HCT116 (cell line): ENCODE measurements around the gene MBD1. TPM values are rescaled to one million over a fixed set of nuclear protein-coding genes. Genes with fewer than 3 reads are reported as not detected.

Experiments used
- ATAC-seq: fragments of 200-7000 bp; cut with Tn5 transposase; 2 replicates; pipeline ENCODE4 v1.9.1; 2020; ENCODE audit warnings: mild to moderate bottlenecking, moderate library complexity
- BruUV-seq: library from RNA; stranded (reverse); fragments of 400-500 nt; replicated peaks from 2 replicates; lab custom pipeline; 2021; lab: Mats Ljungman, UMichigan
- CTCF ChIA-PET: fragments of 300-600 bp; sonication (Branson Sonifier 250); formaldehyde crosslinking; loops from one replicate; lab custom pipeline; 2021; ENCODE audit warnings: antibody characterized with exemption; lab: Charles Lee
- POLR2A ChIA-PET: fragments of 300-600, 350-600 bp; sonication (Branson Sonifier 250); formaldehyde crosslinking; loops from one replicate; lab custom pipeline; 2021; ENCODE audit warnings: antibody characterized with exemption; lab: Charles Lee
- RAD21 ChIA-PET, 2 experiments: fragments of 300-600 bp; sonication (Branson Sonifier 250); formaldehyde crosslinking; loops; one replicate each; lab custom pipeline; 2023; ENCODE audit warnings: low total read pairs in 2 of 2; ENCODE audit not compliant: uncharacterized antibody in 2 of 2, unreplicated experiment in 2 of 2, low non-redundant PET in 1 of 2; lab: Charles Lee
- DNase-seq: peaks from one replicate; pipeline ENCODE4 v3.0.0-alpha.2; 2010; ENCODE audit warnings: low read depth, low spot score
- H2AFZ ChIP-seq: fragments of 200-600 bp; shearing (Covaris generic), sonication (generic); 2 replicates; pipeline ENCODE4 v1.6.1; 2017; ENCODE audit warnings: low read depth, mixed run types, mixed read lengths, antibody characterized with exemption, low read length; ENCODE audit not compliant: poor library complexity, severe bottlenecking
- H3K27ac ChIP-seq: 2 replicates; pipeline ENCODE4 v1.5.1; 2012; ENCODE audit warnings: low read depth, low read length
- H3K27me3 ChIP-seq: fragments of 200-600 bp; sonication (generic); 2 replicates; pipeline ENCODE4 v1.6.1; 2016; ENCODE audit warnings: mixed run types, low read length, mixed read lengths; ENCODE audit not compliant: insufficient read depth
- H3K36me3 ChIP-seq, 2 experiments: fragments of 200-500 bp in 1 of 2; fragments of 200-600 bp in 1 of 2; sonication (Bioruptor generic) in 1 of 2; sonication (generic) in 1 of 2; 2 replicates each; pipeline versions ENCODE4 v1.5.1 to v1.6.1; 2014 to 2016; ENCODE audit warnings: low read length in 2 of 2, inconsistent platforms in 1 of 2, mixed read lengths in 1 of 2, mixed run types in 1 of 2; ENCODE audit not compliant: insufficient read depth in 2 of 2, control insufficient read depth in 1 of 2
- H3K4me1 ChIP-seq, 2 experiments: fragments of 200-600 bp in 1 of 2; sonication (generic) in 1 of 2; 2 replicates each; pipeline versions ENCODE4 v1.5.1 to v1.6.1; 2012 to 2017; ENCODE audit warnings: low read length in 2 of 2, inconsistent platforms in 1 of 2, mild to moderate bottlenecking in 1 of 2, mixed read lengths in 1 of 2, mixed run types in 1 of 2, moderate library complexity in 1 of 2; ENCODE audit not compliant: insufficient read depth in 2 of 2, control insufficient read depth in 1 of 2
- H3K4me2 ChIP-seq: fragments of 200-600 bp; sonication (generic); 2 replicates; pipeline ENCODE4 v1.6.1; 2017; ENCODE audit warnings: mixed run types, low read length, mixed read lengths
- H3K4me3 ChIP-seq, 2 experiments: fragments of 200-600 bp in 1 of 2; sonication (generic) in 1 of 2; replicated peaks in 1 of 2; 2 replicates each; pipeline ENCODE4 v1.5.1; 2011 to 2016; ENCODE audit warnings: low read length in 2 of 2, control low read depth in 1 of 2, low read depth in 1 of 2, mild to moderate bottlenecking in 1 of 2, mixed read lengths in 1 of 2, mixed run types in 1 of 2
- H3K79me2 ChIP-seq: fragments of 200-600 bp; sonication (generic); 2 replicates; pipeline ENCODE4 v1.6.1; 2017; ENCODE audit warnings: mild to moderate bottlenecking, mixed run types, low read length, moderate library complexity, mixed read lengths; ENCODE audit not compliant: insufficient read depth
- H3K9ac ChIP-seq: fragments of 200-600 bp; sonication (generic); 2 replicates; pipeline ENCODE4 v1.6.1; 2016; ENCODE audit warnings: low read length, mixed read lengths
- H3K9me2 ChIP-seq: fragments of 200-600 bp; sonication (generic), shearing (Covaris generic); 2 replicates; pipeline ENCODE4 v1.6.1; 2017; ENCODE audit warnings: mixed run types, mild to moderate bottlenecking, moderate library complexity; ENCODE audit not compliant: insufficient read depth
- H3K9me3 ChIP-seq, 2 experiments: fragments of 200-500 bp in 1 of 2; fragments of 200-600 bp in 1 of 2; sonication (Bioruptor generic) in 1 of 2; sonication (generic) in 1 of 2; 2 replicates each; pipeline ENCODE4 v1.6.1; 2014 to 2017; ENCODE audit warnings: low read length in 2 of 2, mixed read lengths in 2 of 2, inconsistent platforms in 1 of 2, low read depth in 1 of 2, mild to moderate bottlenecking in 1 of 2, mixed run types in 1 of 2, moderate library complexity in 1 of 2; ENCODE audit not compliant: control insufficient read depth in 1 of 2, insufficient read depth in 1 of 2
- H4K20me1 ChIP-seq: fragments of 200-600 bp; sonication (generic), shearing (Covaris generic); 2 replicates; pipeline ENCODE4 v1.6.1; 2017; ENCODE audit warnings: mixed run types, mild to moderate bottlenecking, moderate library complexity; ENCODE audit not compliant: insufficient read depth
- CBX3 ChIP-seq: IDR thresholded peaks from 2 replicates; pipeline ENCODE4 v1.6.1; 2012; ENCODE audit warnings: low read depth
- CEBPB ChIP-seq: IDR thresholded peaks from 2 replicates; pipeline ENCODE4 v1.6.1; 2012; ENCODE audit warnings: low read depth
- EZH2phosphoT487 ChIP-seq: fragments of 200-600 bp; IDR thresholded peaks from 2 replicates; pipeline ENCODE4 v1.6.1; 2018; ENCODE audit warnings: antibody characterized with exemption, borderline replicate concordance
- FOSL1 ChIP-seq: IDR thresholded peaks from 2 replicates; pipeline ENCODE4 v1.6.1; 2012; ENCODE audit warnings: low read depth
- POLR2AphosphoS5 ChIP-seq: IDR thresholded peaks from 2 replicates; pipeline ENCODE4 v1.6.1; 2011; ENCODE audit warnings: mild to moderate bottlenecking, low read depth, low read length, moderate library complexity
- RAD21 ChIP-seq: IDR thresholded peaks from 2 replicates; pipeline ENCODE4 v1.6.1; 2012; ENCODE audit warnings: low read depth, mild to moderate bottlenecking
- REST ChIP-seq: IDR thresholded peaks from 2 replicates; pipeline ENCODE4 v1.6.1; 2012; ENCODE audit warnings: low read depth
- SP1 ChIP-seq: IDR thresholded peaks from 2 replicates; pipeline ENCODE4 v1.6.1; 2012; ENCODE audit warnings: low read depth
- ZFX ChIP-seq: fragments of 450-650 bp; IDR thresholded peaks from 2 replicates; pipeline ENCODE4 v1.6.1; 2017
- intact Hi-C: fragments of 100-400 bp; cut with micrococcal nuclease; formaldehyde crosslinking; loops from 2 replicates; pipeline ENCODE4 v1.10.0; 2022
- total RNA-seq: library from RNA; stranded (reverse); gene quantifications from one replicate; pipeline ENCODE4 v1.2.1, GENCODE V29; 2021; ENCODE audit not compliant: unreplicated experiment
- TF ChIP-seq, protein P1 (sequence below): IDR thresholded peaks from 2 replicates; pipeline ENCODE4 v1.6.1; 2012

Gene MBD1
- total RNA-seq, 1 experiment from 2014 or later: 63.9 TPM

DNA sequence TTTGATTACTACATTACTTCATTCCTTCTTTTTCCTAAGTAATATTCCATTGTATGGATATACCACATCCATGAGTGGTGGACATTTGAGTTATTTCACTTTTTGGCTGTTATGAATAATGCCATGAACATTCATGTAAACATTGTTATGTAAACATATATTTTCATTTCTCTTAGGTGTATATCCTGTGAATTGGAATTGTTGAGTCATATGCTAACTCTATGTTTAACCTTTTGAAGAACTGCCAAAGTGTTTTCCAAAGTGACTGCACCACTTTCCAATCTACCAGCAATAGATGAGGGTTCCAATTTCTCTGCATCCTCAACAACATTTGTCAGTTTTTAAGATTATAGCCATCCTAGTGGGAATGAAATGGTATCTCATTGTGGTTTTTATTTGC, 48.9 kb upstream of the MBD1 start:
- no peak overlapping the region for H3K27ac ChIP-seq
- no TSS peak for BruUV-seq
- POLR2A ChIA-PET: no interaction called here
- H3K79me2 ChIP-seq: no peaks in the 10 kb centered on the region
- DNase-seq (no peak), ATAC-seq (no peak)
- CTCF ChIA-PET: no interaction called here
- H4K20me1 ChIP-seq: no peaks in the 10 kb centered on the region
- H3K4me2 ChIP-seq: no peak overlapping the region
- no peak overlapping the region for H3K9ac ChIP-seq
- TF ChIP-seq ZFX (no peak), REST (no peak), SP1 (no peak), CEBPB (no peak), RAD21 (no peak), POLR2AphosphoS5 (no peak), EZH2phosphoT487 (no peak), FOSL1 (no peak), CBX3 (no peak)
- TF ChIP-seq, protein P1, sequence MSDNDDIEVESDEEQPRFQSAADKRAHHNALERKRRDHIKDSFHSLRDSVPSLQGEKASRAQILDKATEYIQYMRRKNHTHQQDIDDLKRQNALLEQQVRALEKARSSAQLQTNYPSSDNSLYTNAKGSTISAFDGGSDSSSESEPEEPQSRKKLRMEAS: no peak
- H2AFZ ChIP-seq: no peak overlapping the region
- no peaks in the 10 kb centered on the region for H3K9me3 ChIP-seq
- H3K9me2 ChIP-seq: no peaks in the 10 kb centered on the region
- H3K36me3 ChIP-seq: no peaks in the 10 kb centered on the region
- no peaks in the 10 kb centered on the region for H3K4me1 ChIP-seq
- intact Hi-C loops: no loop called here
- no peaks in the 10 kb centered on the region for H3K27me3 ChIP-seq
- RAD21 ChIA-PET: no interaction called here
- no peak overlapping the region for H3K4me3 ChIP-seq
